ENCODE measurements around the gene GATA2. TPM values are rescaled to one million over a fixed set of nuclear protein-coding genes. Genes with fewer than 3 reads are reported as not detected.

The GATA2 gene
- total RNA-seq, 6 experiments from 2014 or later = 71.0 to 97.5 (median 79.6) TPM

- DNase-seq = no peak
- H3K27ac Mint-ChIP-seq = no peak overlapping the region
- H3K9me3 Mint-ChIP-seq = no peaks in the 10 kb centered on the region
- no peaks in the 10 kb centered on the region for H3K4me1 Mint-ChIP-seq (ENCODE audit: low read depth)
- TF ChIP-seq CTCF (IDR thresholded peaks at IDR 0.05) = peak; percentile 19; the same call in 1 of the 2 replicates
- H3K4me3 Mint-ChIP-seq = no peak overlapping the region
- H3K36me3 Mint-ChIP-seq (ENCODE audit: low read depth) = no peaks in the 10 kb centered on the region
- peaks cover 34% of the 10 kb centered on the region for H3K27me3 Mint-ChIP-seq (ENCODE audit: insufficient read depth)
Measured at GRCh38 chr3:128461731-128462130, 31.3 kb downstream of the GATA2 start.

DNA sequence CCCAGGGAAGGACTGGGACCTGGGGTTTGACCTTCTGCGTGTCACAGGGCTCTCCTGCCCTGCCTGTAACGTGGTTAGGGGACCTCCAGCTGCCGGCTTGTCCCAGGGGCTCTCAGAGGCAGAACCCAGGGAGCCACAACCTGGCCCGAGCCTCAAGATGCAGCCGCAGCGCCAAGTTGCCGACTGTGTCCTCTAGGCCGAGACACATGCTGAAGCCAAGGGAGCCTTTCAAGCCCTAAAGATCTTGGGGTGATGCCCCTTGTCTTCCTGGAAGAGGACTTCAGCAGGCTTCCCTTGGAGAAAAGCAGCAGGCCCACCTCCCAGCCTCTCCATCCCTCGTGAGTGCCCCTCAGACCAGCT is 33.6 kb downstream of the GATA2 start:
- no peak for DNase-seq
- Mint-ChIP-seq H3K36me3 (ENCODE audit: low read depth) (no peaks in the 10 kb centered on the region; the same call in 1 of the 2 replicates), H3K4me3 (no peak overlapping the region), H3K4me1 (ENCODE audit: low read depth) (no peaks in the 10 kb centered on the region), H3K27me3 (ENCODE audit: insufficient read depth) (peaks cover 41% of the 10 kb centered on the region), H3K27ac (no peak overlapping the region), H3K9me3 (no peaks in the 10 kb centered on the region)
- TF ChIP-seq CTCF (IDR thresholded peaks at IDR 0.05) = no peak

GRCh38 chr3:128458746-128459460 is 34.1 kb downstream of the GATA2 start:
- no peak for TF ChIP-seq CTCF (IDR thresholded peaks at IDR 0.05)
- H3K4me3 Mint-ChIP-seq = no peak overlapping the region
- no peaks in the 10 kb centered on the region; the same call in 1 of the 2 replicates for H3K36me3 Mint-ChIP-seq (ENCODE audit: low read depth)
- H3K27ac Mint-ChIP-seq = no peak overlapping the region
- no peak for DNase-seq
- no peaks in the 10 kb centered on the region for H3K4me1 Mint-ChIP-seq (ENCODE audit: low read depth)
- H3K27me3 Mint-ChIP-seq (ENCODE audit: insufficient read depth) = peaks cover 39% of the 10 kb centered on the region
- no peaks in the 10 kb centered on the region for H3K9me3 Mint-ChIP-seq

DNA sequence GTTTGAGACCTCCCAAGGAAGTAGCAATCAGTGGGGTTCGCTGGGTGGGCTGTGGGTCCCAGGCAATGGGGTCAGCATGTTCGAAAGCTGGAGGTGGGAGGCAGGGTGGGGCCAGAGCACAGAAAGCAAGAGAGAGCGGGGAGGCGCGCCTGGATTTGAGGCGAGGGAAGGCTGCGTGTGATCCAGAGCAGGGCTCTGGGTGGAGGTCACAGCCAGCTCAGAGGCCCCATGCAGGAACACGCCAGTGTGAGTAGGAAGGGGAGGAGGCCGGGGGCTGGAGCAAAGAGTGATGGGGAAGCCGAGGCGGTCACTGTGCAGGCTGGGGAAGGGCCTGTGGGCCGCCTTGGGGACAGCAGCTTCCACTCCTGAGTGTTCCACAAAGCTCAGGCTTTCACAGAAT is 35.1 kb downstream of the GATA2 start:
- TF ChIP-seq CTCF (IDR thresholded peaks at IDR 0.05) = no peak
- Mint-ChIP-seq H3K27ac (no peak overlapping the region), H3K36me3 (ENCODE audit: low read depth) (no peaks in the 10 kb centered on the region; the same call in 1 of the 2 replicates), H3K9me3 (no peaks in the 10 kb centered on the region), H3K27me3 (ENCODE audit: insufficient read depth) (peaks cover 42% of the 10 kb centered on the region), H3K4me3 (no peak overlapping the region), H3K4me1 (ENCODE audit: low read depth) (no peaks in the 10 kb centered on the region)
- DNase-seq = no peak

DNA sequence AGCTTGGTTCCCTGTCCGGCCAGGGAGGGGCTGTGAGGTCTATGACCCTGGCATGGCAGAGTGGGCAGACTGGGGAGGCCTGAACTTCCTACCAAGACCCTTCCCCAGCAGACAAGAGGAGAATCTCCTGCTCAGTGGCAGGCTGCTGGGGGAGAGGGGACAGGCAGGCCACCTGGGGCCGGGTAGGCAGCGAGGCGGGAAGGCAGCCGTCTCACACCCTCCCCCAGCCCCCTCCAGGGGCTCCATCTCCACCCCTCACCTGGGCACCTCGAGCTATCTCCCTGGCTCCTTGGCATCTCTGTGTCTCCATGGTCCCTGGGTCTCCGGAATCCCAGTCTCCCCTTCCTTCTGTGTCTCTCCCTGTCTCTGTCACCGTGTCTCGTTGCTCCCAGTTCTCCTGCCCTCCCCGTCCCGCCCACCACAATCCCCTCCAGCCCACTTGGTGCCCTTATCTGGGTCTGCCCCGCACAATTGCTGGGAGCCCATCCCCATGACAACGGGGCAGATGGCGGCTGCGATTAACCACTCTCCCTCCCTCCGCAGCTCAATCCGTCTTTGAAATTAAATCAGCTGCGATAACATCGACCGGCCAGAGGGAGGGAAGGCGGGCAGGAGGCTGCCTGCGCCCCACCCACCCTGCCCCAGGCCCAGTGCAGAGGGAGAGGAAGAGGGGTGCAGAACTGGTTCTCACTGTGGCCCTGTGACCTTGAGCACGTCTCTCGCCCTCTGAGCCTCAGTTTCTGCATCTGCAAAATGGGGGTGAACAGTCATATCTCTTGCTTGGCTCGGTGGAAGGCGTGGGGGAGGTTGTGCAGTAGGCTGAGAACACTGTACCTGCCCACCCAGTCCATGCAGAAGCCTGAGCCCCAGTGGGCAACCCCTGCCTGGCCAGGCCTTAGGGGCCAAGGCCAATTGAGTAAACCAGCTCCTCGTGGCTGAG is 36.0 kb downstream of the GATA2 start:
- H3K4me1 Mint-ChIP-seq (ENCODE audit: low read depth) = no peaks in the 10 kb centered on the region
- peaks cover 48% of the 10 kb centered on the region for H3K27me3 Mint-ChIP-seq (ENCODE audit: insufficient read depth)
- H3K36me3 Mint-ChIP-seq (ENCODE audit: low read depth) = no peaks in the 10 kb centered on the region; the same call in 1 of the 2 replicates
- no peak overlapping the region for H3K27ac Mint-ChIP-seq
- no peak for DNase-seq
- no peak for TF ChIP-seq CTCF (IDR thresholded peaks at IDR 0.05)
- H3K4me3 Mint-ChIP-seq = no peak overlapping the region
- H3K9me3 Mint-ChIP-seq = no peaks in the 10 kb centered on the region
